ENCODE data around the gene ADGRV1. TPM values are rescaled to one million over a fixed set of nuclear protein-coding genes. Genes with fewer than 3 reads are reported as not detected.

Gene ADGRV1
- total and polyA plus RNA-seq, 9 of the 15 experiments (the other 6 are each of a cell fraction or from before 2014, with no cell fraction given), result 21.7 to 156 (median 58.2) TPM

DNA sequence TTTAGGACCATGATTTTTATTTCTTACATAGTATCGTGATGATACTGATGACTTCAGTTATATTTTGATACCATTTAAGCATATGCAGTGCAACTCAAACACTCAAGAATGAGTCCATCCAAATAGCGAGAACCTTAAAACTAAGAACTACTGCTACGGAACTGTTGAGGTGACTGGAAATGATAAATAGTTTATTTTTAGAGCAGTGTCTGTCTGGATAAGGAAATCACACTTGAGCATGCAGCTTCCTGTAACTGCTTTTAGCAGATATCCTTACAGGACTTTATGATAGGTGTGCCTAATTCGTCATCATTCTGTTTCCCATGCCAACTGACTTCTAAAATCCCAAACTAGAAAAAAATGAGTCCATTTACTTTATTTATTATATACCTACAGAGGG lies 85.5 kb downstream of the ADGRV1 start (continued):
- TF ChIP-seq SMAD4 (CRISPR knock-in tag; conservative IDR thresholded peaks at IDR 0.05), result peak; percentile 98
- no peak for TF ChIP-seq POLR3G (IDR thresholded peaks at IDR 0.05; ENCODE audit: extremely low read depth, insufficient read length, insufficient replicate concordance)
- no peak for TF ChIP-seq TFAM (CRISPR knock-in tag; conservative IDR thresholded peaks at IDR 0.05)
- no peak for TF ChIP-seq E2F1 (CRISPR knock-in tag; IDR thresholded peaks at IDR 0.05)
- TF ChIP-seq KLF1 (tag; IDR thresholded peaks at IDR 0.05), result no peak
- TF ChIP-seq ERF (CRISPR knock-in tag; IDR thresholded peaks at IDR 0.05), result no peak
- TF ChIP-seq ZNF444 (CRISPR knock-in tag; IDR thresholded peaks at IDR 0.05), result no peak
- peak; percentile 67; the same call in 1 of the 2 replicates for TF ChIP-seq JUN (IDR thresholded peaks at IDR 0.05; ENCODE audit: borderline replicate concordance, low read depth, low read length)
- TF ChIP-seq JUN (CRISPR knock-in tag; IDR thresholded peaks at IDR 0.05; ENCODE audit: borderline replicate concordance), result peak; percentile 45; the same call in 1 of the 2 replicates
- no peak for TF ChIP-seq ZFP91 (CRISPR knock-in tag; IDR thresholded peaks at IDR 0.05)
- no peak for TF ChIP-seq PRPF4 (IDR thresholded peaks at IDR 0.05; ENCODE audit: insufficient read depth, low read depth, low read length, poor library complexity, severe bottlenecking)
- peak; percentile 99 for TF ChIP-seq EP300 (IDR thresholded peaks at IDR 0.05; ENCODE audit: low read length)
- TF ChIP-seq ARID3A (IDR thresholded peaks at IDR 0.05; ENCODE audit: borderline replicate concordance, low read depth, low read length), result peak; percentile 93
- TF ChIP-seq FUS (optimal IDR thresholded peaks at IDR 0.05; ENCODE audit: low read depth, low read length), result no peak
- no peak for TF ChIP-seq DIDO1 (tag; IDR thresholded peaks at IDR 0.05; ENCODE audit: low read depth)
- no peak for TF ChIP-seq ZNF184 (CRISPR knock-in tag; IDR thresholded peaks at IDR 0.05)
- TF ChIP-seq PTRF (tag; IDR thresholded peaks at IDR 0.05), result no peak
- TF ChIP-seq THAP7 (CRISPR knock-in tag; IDR thresholded peaks at IDR 0.05), result no peak
- no peak for TF ChIP-seq RUNX1 (IDR thresholded peaks at IDR 0.05; ENCODE audit: low read depth)
- TF ChIP-seq SIRT6 (IDR thresholded peaks at IDR 0.05; ENCODE audit: low read depth, low read length), result no peak
- TF ChIP-seq USF2 (CRISPR knock-in tag; IDR thresholded peaks at IDR 0.05), result no peak
- TF ChIP-seq ZNF57 (CRISPR knock-in tag; IDR thresholded peaks at IDR 0.05), result no peak
- no peak for TF ChIP-seq SRF (CRISPR knock-in tag; IDR thresholded peaks at IDR 0.05)
- peak; percentile 88 for TF ChIP-seq MBD2 (IDR thresholded peaks at IDR 0.05; ENCODE audit: borderline replicate concordance, low read depth)

Measured in K562 (cell line).